Activated CD4-positive, CD25-positive, alpha-beta regulatory T cell treated with anti-CD3 and anti-CD28 coated beads, Interleukin-2, amount 50 U/mL, for 16 hours (primary cell): ENCODE measurements around the gene SASH1.

Experiments used
- DNase-seq: peaks from one replicate; pipeline ENCODE4 v3.0.0-alpha.2; 2020; ENCODE audit warnings: low read depth, low spot score

SASH1 gene

DNA sequence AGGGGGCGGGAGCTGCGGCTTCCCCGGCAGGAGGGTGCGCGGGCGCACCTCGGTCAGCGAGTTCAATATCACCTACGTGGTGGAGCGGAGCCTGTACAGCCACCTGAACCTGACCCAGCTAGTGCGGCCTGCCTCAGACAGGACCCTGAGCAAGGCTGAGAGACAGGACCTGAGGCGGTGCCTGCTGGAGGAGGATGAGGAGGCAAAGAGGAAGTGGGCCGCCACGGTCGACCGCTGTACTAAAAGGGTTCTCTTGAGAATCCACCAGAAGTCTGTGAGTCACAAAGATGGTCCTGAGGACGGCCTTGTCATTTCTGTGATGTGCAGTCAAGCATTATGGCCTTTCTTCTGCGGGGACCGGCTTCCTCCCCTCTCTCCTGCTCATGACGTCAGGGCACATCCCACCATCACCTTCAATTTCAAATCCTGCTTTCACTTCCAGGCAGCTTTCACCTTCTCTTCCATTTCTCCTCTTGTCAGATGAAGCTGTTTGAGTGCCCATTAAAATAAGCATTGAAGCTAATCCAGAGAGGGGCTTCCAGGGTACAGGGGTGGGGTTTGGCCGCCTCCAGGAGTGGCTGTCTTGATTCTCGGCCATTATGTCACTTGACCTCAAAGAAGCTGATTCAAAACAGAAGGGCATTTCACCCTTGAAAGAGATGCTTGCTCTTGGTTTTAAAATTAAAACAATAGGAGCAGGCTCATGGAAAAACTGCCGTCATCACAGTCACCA, 177.6 kb downstream of the SASH1 start:
- DNase-seq: no peak

DNA sequence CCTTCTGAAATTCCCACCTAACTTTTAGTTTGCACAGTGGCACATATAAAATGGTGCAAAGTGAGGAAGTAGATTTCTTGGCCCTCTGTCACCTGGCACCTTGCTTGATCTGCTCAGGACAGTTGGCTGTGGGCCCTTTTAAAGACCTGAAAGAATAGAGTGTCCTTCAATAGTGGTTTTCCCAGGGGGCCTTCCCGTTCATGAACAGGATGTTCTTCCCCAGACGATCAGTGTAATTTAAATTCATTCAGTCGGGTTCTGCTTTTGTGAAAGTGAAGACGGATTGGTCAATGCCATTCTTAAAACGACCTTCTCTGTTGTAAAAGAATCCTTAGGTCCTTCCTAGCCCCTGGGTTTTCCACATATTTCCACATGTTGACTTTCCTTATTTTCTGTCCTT, 178.5 kb downstream of the SASH1 start:
- DNase-seq: no peak

DNA sequence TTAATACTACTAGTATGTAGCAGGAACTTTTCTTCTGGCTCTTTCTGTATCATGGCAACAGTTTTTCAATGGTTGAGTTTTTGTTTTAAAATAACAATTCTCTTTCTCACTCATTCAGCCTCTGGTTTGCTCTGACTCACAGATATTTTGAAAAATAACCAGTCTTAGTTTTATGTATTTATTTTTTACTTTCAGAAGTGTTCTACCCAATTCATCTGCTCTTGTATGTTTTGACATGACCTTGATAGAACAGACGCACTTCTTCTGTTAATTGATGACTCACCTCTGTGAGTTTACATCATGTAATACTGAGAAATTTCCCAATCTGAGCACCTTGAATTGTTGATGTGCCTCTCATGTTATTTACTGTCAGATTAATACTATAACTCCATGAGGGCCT, 178.9 kb downstream of the SASH1 start:
- DNase-seq: no peak

- no peak for DNase-seq
These were observed 180.4 kb downstream of the SASH1 start for GRCh38 chr6:148523048-148523447.

DNA sequence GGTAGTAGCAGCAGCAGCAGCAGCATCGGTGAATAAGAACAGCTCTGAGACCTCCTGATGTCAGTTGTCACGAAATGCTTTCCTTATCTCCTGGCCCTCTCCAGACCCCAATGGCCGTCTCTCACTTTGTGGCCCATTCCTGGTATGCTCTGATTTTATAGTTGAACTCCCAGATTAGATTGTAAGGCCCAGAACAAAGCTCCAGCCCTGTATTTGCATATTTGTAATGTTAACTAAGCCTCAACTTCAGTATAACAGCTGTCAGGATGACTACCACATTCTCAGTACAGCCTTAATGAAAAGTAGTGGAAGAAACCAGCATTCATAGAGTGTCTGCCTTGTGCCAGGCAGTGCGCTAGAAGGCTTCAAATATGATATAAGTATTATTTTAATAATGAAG, 180.9 kb downstream of the SASH1 start:
- no peak for DNase-seq

DNA sequence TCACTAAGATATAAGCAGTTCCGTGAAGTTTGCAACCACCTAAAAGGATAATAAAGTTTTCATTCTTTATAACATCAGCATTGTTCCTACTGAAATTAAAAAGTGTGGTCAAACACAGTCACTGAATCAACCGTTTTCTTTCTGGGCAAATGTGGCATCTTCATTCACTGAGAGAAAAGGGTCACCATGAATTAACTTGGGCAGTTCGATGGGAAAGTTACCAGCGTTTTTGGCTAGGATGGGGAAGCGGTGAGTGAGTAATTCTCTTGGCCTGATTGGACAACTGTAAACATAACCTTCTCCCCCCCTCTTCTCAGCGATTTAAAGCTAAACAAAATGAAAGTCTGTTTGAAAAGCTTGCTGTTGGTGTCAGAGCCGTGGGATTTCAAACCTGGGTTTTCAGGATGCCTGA, 181.8 kb downstream of the SASH1 start:
- DNase-seq: no peak

DNA sequence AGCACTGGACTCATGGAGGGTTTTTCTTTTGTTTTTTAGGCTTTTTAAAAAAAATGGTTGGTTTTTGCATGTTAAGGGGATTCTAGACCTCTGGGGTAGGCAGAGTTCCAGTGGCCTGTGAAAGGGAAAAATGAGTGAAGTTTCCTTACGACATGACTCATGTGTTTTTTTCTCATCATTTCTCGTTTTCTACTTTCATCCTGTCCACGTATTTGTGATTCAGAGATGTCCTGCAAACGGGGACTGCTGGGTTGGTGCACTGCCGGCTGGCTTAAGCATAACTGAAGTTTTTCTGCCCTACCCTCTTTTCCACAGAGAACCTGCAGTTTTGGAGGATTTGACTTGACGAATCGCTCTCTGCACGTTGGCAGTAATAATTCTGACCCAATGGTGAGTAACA, 182.3 kb downstream of the SASH1 start:
- DNase-seq: no peak

- DNase-seq: no peak
These were observed 182.8 kb downstream of the SASH1 start for GRCh38 chr6:148525453-148525852.

- no peak for DNase-seq
These were observed 183.5 kb downstream of the SASH1 start for GRCh38 chr6:148526145-148526544.

DNA sequence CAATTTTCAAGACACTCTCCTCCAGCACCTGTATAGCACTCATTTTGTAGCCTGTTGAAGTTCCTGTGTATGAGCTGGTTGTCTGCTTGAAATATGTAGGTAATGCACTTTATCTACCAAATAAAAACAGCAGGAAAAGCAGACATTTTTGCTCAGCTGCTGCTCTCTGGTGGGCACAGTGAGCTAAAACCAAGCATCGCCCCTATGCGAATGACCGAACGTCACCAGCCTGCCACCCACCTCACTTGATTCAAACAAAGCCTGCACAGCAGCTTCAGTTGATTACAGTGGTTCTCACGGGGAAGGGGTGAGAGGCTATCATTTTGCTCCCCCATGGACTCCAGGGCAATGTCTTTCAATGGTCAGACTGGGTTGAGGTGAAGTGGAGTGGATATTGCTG, 185.7 kb downstream of the SASH1 start:
- DNase-seq: no peak

- no peak for DNase-seq
These were observed 186.4 kb downstream of the SASH1 start for GRCh38 chr6:148529010-148529409.

- DNase-seq: no peak
These were observed 187.8 kb downstream of the SASH1 start for GRCh38 chr6:148530394-148530953.

- DNase-seq: no peak
These were observed 188.3 kb downstream of the SASH1 start for GRCh38 chr6:148530976-148531375.

GRCh38 chr6:148532698-148533097, 190.1 kb downstream of the SASH1 start:
- no peak for DNase-seq

GRCh38 chr6:148533309-148534107, 190.9 kb downstream of the SASH1 start:
- DNase-seq: no peak

GRCh38 chr6:148534871-148535270, 192.2 kb downstream of the SASH1 start:
- no peak for DNase-seq

GRCh38 chr6:148535381-148535780, 192.7 kb downstream of the SASH1 start:
- no peak for DNase-seq

DNA sequence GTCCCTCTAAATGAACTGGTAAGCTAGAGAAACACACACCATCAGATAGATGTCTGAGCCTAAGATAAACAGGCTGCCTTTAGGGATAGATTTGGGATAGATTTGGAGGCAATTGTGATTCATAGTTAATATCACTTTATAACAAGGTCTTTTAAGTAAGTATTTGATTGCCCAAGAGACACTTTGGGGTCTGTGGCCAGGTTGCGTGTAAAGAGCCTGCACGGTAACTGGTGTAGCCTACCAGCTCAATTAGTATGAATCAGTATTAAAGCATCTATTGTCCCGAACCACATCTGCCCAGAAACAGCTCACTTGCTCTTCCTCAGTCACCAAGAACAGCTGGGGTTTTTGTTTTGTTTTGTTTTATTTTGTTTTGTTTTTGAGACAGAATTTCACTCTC, 193.3 kb downstream of the SASH1 start:
- DNase-seq: no peak

GRCh38 chr6:148538261-148539190, 195.9 kb downstream of the SASH1 start:
- DNase-seq: no peak

DNA sequence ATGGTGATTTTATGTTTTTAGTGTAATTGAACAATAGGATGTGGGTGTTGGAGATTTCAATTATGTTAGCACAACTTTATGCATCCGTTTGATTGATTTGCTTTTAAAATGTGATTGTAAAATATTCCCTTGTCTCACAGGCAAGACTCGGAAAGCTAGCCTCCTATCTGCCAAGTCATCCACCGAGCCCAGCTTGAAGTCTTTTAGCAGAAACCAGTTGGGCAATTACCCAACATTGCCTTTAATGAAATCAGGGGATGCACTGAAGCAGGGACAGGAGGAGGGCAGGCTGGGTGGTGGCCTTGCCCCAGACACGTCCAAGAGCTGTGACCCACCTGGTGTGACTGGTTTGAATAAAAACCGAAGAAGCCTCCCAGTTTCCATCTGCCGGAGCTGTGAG, 200.9 kb downstream of the SASH1 start:
- DNase-seq: no peak

- no peak for DNase-seq
These were observed 201.8 kb downstream of the SASH1 start for GRCh38 chr6:148544421-148544820.

DNA sequence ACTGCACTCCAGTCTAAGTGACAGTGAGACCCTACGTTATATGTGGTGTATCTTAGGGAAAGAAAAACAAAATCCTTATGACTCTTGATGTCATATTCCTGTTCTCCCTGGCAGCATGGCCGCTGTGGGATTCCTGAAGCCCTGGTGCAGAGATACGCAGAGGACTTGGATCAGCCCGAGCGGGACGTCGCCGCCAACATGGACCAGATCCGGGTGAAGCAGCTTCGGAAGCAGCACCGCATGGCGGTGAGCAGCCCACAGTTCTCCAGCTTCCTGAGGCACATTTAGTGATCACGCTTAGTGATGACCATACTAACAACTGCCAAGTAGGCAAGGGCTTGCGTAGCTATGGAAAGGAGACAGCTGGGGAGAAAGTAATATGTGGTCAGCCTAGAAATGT, 203.3 kb downstream of the SASH1 start:
- no peak for DNase-seq
